DND-41 (cell line): ENCODE data around the gene NRP1.

Source experiments
- ATAC-seq: fragments of 200-7000 bp; cut with Tn5 transposase; 3 replicates; pipeline ENCODE4 v1.9.1; 2021; ENCODE audit warnings: low read depth; ENCODE audit not compliant: insufficient read depth
- DNase-seq: peaks from one replicate; pipeline ENCODE4 v3.0.0-alpha.2; 2020
- H2AFZ ChIP-seq: 2 replicates; pipeline ENCODE4 v1.6.0; 2012; ENCODE audit warnings: low read depth, low read length
- H3K27ac ChIP-seq: 2 replicates; pipeline ENCODE4 v1.5.1; 2012; ENCODE audit warnings: low read length, inconsistent platforms
- H3K27me3 ChIP-seq: fragments of 200-600 bp; sonication (generic); 2 replicates; pipeline ENCODE4 v1.6.0; 2012; ENCODE audit warnings: low read length, mild to moderate bottlenecking, inconsistent platforms; ENCODE audit not compliant: insufficient read depth, poor library complexity
- H3K36me3 ChIP-seq: 2 replicates; pipeline ENCODE4 v1.5.1; 2012; ENCODE audit warnings: low read length, inconsistent platforms; ENCODE audit not compliant: insufficient read depth
- H3K4me1 ChIP-seq: 2 replicates; pipeline ENCODE4 v1.5.1; 2012; ENCODE audit warnings: mild to moderate bottlenecking, low read length; ENCODE audit not compliant: insufficient read depth
- H3K4me2 ChIP-seq: 2 replicates; pipeline ENCODE4 v1.6.0; 2012; ENCODE audit warnings: mild to moderate bottlenecking, moderate library complexity, low read length, inconsistent platforms; ENCODE audit not compliant: insufficient read depth
- H3K4me3 ChIP-seq, 2 experiments: fragments of 200-600 bp in 1 of 2; shearing (Covaris generic) in 1 of 2; 2 replicates each; pipeline ENCODE4 v1.5.1; 2012 to 2016; ENCODE audit warnings: inconsistent platforms in 2 of 2, low read length in 2 of 2, mild to moderate bottlenecking in 2 of 2, low read depth in 1 of 2, moderate library complexity in 1 of 2
- H3K79me2 ChIP-seq: 2 replicates; pipeline ENCODE4 v1.6.0; 2012; ENCODE audit warnings: low read length, inconsistent platforms; ENCODE audit not compliant: insufficient read depth
- H3K9ac ChIP-seq: 2 replicates; pipeline ENCODE4 v1.6.0; 2012; ENCODE audit warnings: low read depth, mild to moderate bottlenecking, inconsistent platforms, low read length, moderate library complexity
- H3K9me3 ChIP-seq: 2 replicates; pipeline ENCODE4 v1.5.1; 2012; ENCODE audit warnings: low read length, moderate library complexity, mild to moderate bottlenecking, inconsistent platforms; ENCODE audit not compliant: insufficient read depth, severe bottlenecking
- H4K20me1 ChIP-seq: 2 replicates; pipeline ENCODE4 v1.6.0; 2012; ENCODE audit warnings: low read length; ENCODE audit not compliant: insufficient read depth
- CTCF ChIP-seq: IDR thresholded peaks from 2 replicates; pipeline ENCODE4 v1.5.1; 2012; ENCODE audit warnings: borderline replicate concordance, low read length, moderate library complexity, mild to moderate bottlenecking; ENCODE audit not compliant: poor library complexity, severe bottlenecking; ENCODE audit errors: extremely low read depth
- EZH2 ChIP-seq: IDR thresholded peaks from 3 replicates; pipeline ENCODE4 v1.6.1; 2012; ENCODE audit warnings: borderline replicate concordance, low read depth, mild to moderate bottlenecking, moderate library complexity, low read length, inconsistent platforms; ENCODE audit not compliant: severe bottlenecking

Gene NRP1

GRCh38 chr10:33252324-33252723 lies 82.1 kb downstream of the NRP1 start:
- Histone ChIP-seq H2AFZ (no peak overlapping the region), H3K27ac (no peak overlapping the region), H4K20me1 (no peaks in the 10 kb centered on the region), H3K36me3 (no peaks in the 10 kb centered on the region), H3K27me3 (no peaks in the 10 kb centered on the region), H3K9ac (no peak overlapping the region), H3K4me1 (peaks cover 36% of the 10 kb centered on the region), H3K4me2 (no peak overlapping the region), H3K9me3 (no peaks in the 10 kb centered on the region), H3K79me2 (no peaks in the 10 kb centered on the region), H3K4me3 (no peak overlapping the region)
- no peak for ATAC-seq
- TF ChIP-seq EZH2 (no peak), CTCF (no peak)
- DNase-seq = no peak

- H3K9ac ChIP-seq = no peak overlapping the region
- H3K27ac ChIP-seq = peak overlapping the region; percentile 67
- no peaks in the 10 kb centered on the region for H4K20me1 ChIP-seq
- H3K36me3 ChIP-seq = no peaks in the 10 kb centered on the region
- no peak overlapping the region for H3K4me3 ChIP-seq
- no peak overlapping the region for H2AFZ ChIP-seq
- peak overlapping the region; percentile 45 for H3K4me2 ChIP-seq
- DNase-seq (peak; percentile 15), ATAC-seq (no peak)
- TF ChIP-seq CTCF (no peak), EZH2 (no peak)
- H3K27me3 ChIP-seq = no peaks in the 10 kb centered on the region
- H3K9me3 ChIP-seq = no peaks in the 10 kb centered on the region
- H3K4me1 ChIP-seq = peaks cover 37% of the 10 kb centered on the region
- H3K79me2 ChIP-seq = no peaks in the 10 kb centered on the region
Observed at GRCh38 chr10:33249659-33250345, 84.7 kb downstream of the NRP1 start.

GRCh38 chr10:33249137-33249536 lies 85.3 kb downstream of the NRP1 start:
- no peak for DNase-seq
- Histone ChIP-seq H3K4me2 (peak overlapping the region; percentile 45), H3K36me3 (no peaks in the 10 kb centered on the region), H3K4me3 (no peak overlapping the region), H3K79me2 (no peaks in the 10 kb centered on the region), H2AFZ (no peak overlapping the region), H3K27ac (peak overlapping the region; percentile 67), H3K9ac (no peak overlapping the region), H3K27me3 (no peaks in the 10 kb centered on the region), H3K4me1 (peaks cover 37% of the 10 kb centered on the region), H4K20me1 (no peaks in the 10 kb centered on the region), H3K9me3 (no peaks in the 10 kb centered on the region)
- no peak for TF ChIP-seq EZH2
- TF ChIP-seq CTCF = no peak
- ATAC-seq = no peak
